ENCODE measurements around the gene ELMO2.

DNA sequence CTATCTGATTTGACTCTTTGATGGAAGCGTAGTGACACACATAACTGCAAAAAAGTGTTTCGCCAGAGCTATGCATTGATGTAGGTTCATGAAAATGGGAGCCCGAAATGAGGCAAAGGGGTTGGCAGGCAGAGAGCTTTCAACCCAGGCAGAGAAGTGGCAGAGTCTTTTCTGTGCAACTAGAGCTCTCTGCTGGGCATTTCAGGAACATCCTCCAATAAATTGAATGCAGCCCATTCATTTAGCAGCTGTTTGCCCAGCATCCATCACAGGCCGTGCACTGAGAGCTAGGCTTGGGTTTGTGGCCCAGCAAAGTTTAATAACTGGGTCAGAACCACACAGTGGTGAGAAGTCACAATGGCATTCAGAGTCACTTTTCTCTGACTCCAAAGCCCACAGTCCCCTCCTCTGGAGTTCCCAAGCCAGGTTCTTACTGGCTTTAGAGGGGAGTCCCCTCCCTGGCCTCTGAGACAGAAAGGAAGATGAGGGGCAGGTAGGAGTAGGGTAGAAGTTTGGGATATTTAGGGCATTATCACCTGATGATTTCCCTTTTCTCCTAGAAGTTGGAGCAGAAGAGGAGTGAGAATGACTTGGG lies 31.8 kb upstream of the ELMO2 start:
- TF ChIP-seq EZH2phosphoT487 (IDR thresholded peaks at IDR 0.05; ENCODE audit: insufficient read depth, low read depth) (no peak), EZH2 (IDR thresholded peaks at IDR 0.05; ENCODE audit: insufficient read depth, poor library complexity, severe bottlenecking) (no peak)

Data from GM23248 (cell line).